Epidermal melanocyte (primary cell): Measurements from ENCODE around the gene DHRS7B.
A peak's percentile ranks its signal among the peaks of the same experiment; 100 is the strongest.
"Not testable (repeated sequence)": the region's sequence is repeated elsewhere in the genome, so short reads cannot be mapped to it uniquely, and the experiment has no call there.

Source experiments
- DNase-seq: peaks from one replicate; pipeline ENCODE4 v3.0.0; 2011; ENCODE audit warnings: low spot score; ENCODE audit not compliant: insufficient read length

DHRS7B gene

DNA sequence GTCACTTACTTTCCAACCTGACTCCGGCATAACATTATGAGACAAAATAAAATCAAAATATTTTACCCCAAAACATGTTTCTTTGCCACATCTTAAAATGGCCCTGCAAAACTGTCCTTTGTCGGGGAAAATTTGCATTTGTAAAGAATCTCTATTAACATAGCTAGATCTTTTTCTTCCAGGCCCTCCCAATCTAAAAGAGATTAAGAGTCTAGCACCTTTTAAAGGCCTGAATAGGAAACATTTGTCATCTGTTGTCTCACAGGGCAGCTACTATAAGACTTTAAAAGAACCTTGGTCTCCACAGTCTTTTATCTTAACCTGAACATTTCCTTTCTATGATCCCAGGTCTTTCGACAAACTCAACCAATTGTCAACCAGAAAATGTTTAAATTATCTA lies 18.1 kb upstream of the DHRS7B start:
- no peak for DNase-seq

DNA sequence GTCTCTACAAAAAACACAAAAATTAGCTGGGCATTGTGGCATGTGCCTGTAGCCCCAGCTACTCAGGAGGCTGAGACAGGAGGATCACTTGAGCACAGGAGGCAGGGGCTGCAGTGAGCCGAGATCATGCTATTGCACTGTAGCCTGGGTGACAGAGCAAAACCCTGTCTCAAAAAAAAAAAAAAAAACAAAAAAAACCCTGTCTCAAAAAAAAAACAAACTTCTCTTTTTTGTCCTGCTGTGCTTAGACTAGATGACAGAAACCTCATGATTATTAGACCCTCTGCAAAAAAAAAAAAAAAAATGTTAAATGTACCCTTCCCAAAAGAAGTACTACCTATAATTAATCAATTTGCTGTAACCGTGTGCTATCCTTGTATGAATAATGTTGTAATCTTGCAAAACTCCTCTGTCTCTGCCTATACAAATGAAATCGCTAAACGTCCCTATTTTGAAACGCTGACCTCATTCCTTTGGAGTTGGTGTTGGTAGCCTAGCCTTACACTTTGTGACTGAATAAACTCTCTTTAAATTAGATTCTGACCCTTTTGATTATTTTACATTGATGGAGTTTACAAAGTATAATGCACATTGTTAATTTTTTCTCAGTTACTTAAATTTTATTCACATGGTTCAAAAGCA lies 13.6 kb upstream of the DHRS7B start:
- no peak for DNase-seq

DNA sequence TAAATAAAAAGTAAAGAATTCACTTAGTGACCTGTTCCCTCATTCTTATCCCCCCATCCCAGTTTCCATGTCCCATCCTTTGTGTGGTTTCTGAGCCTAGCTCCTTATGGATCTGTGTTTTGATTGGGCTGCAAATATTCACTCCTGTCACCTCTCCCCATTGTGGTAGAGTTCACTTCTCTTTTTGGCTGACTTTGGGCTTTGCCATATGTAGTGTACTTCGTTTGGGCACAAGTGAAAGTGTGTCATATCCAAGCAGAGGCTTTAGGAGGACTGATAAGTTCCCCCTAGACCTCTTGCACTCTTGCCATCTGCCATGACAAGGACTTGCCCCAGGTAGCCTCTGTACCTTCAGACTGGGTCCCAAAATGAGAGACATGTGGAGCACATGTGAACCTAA lies 13.0 kb upstream of the DHRS7B start:
- no peak for DNase-seq

DNA sequence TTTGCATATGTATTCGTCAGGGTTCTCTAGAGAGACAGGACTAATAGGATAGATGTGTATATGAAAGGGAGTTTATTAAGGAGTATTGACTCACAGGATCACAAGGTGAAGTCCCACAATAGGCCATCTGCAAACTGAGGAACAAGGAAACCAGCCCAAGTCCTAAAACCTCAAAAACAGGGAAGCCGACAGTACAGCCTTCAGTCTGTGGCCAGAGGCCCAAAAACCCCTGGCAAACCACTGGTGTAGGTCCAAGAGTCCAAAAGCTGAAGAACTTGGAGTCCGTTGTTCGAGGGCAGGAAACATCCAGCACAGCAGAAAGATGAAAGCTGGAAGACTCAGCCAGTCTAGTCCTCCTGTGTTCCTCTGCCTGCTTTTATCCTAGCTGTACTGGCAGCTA lies 12.0 kb upstream of the DHRS7B start:
- DNase-seq = not testable (repeated sequence)

DNA sequence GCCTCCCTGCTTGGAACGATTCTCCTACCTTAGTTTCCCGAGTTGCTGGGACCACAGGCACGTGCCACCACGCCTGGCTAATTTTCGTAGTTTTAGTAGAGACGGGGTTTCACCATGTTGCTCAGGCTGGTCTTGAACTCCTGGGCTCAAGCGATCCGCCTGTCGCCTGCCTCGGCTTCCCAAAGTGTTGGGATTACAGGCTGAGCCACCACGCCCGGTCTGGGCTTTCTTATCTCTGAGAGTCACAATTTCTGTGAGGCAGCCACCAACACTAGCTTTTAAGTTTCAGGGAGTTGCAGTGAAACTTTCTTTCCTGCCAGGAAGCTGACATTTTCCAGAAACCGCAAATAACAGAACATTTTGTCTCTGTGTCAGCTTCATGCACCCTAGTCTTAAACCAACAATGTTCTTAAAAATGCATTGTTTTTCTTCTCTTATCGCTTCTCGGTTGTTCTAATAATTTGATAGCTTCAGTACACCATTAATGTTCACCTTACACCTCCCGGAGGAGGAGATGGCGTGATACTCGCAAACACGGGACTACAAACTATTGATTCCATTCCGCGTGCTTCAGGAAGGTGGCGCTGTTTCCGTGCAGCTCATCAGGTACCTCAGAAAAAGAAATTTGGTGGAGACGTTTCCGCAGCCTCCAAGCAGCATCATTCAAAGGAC lies 7.4 kb upstream of the DHRS7B start:
- DNase-seq = peak; percentile 63

DNA sequence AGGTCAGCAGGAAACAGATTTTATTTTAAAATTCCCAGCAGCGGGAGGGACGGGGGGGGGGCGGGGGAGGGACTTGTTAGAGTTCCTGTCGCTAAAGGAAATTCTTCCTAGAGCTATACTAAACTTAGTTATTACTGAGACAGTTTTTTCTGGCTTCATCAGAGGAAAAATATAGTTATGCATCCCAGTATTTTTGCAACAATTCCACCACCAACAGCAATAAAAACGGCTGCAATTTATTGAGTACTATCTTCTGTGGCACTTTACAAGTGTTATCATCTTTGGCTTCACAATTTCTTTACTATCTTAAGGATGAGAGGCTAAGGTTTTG lies 6.9 kb upstream of the DHRS7B start:
- DNase-seq = no peak

DNA sequence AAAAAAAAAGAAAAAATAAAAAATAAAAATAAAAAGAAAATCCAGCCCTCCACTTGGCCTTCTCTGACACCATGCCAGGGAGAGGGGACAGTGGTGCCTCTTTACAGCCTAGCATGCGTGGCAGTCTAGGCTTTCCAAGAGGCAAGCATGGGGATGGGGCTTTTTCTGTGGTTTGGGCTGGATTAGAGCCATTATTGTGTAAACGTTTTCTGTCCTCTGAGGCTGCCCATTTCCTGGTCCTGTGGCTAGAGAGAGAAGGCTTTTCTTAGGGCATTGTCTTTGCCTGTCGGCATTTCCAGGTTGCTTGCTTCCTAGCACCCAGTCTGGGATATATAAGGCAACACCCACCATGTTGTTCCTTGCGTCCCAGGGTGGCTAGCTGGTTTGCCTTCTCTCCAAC lies 2.7 kb upstream of the DHRS7B start:
- no peak for DNase-seq

DNA sequence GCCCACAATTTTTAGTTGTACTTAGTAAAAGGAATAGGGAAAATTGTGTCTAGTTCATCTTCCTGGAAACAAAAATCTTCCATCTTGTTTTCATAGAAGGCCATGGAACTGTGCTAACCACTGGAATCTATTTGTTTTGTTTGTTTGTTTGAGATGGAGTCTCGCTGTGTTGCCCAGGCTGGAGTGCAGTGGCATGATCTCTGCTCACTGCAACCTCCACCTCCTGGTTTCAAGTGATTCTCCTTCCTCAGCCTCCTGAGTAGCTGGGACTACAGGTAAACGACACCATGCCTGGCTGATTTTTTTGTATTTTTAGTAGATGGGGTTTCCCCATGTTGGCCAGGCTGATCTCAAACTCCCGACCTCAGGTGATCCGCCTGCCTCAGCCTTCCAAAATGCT lies 2.2 kb upstream of the DHRS7B start:
- DNase-seq = not testable (repeated sequence)

DNA sequence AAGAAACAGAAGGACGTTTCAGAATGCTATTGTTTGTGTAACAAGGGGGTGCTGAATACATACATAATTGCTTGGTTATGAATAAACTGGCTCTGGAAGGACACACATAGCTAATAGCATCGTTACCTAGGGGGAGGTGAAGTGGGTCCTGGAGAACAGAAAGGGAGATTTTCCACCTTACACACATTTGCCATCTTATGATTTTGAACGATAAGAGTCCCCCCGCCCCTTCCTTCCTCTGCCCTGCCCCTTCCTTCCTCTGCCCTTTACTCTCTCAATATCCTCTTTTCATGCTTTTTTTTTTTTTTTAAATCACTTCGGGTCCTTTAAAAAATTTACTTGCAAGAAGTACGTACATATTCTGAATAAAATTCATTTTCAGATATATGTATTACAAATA lies 902 bp upstream of the DHRS7B start:
- no peak for DNase-seq

DNA sequence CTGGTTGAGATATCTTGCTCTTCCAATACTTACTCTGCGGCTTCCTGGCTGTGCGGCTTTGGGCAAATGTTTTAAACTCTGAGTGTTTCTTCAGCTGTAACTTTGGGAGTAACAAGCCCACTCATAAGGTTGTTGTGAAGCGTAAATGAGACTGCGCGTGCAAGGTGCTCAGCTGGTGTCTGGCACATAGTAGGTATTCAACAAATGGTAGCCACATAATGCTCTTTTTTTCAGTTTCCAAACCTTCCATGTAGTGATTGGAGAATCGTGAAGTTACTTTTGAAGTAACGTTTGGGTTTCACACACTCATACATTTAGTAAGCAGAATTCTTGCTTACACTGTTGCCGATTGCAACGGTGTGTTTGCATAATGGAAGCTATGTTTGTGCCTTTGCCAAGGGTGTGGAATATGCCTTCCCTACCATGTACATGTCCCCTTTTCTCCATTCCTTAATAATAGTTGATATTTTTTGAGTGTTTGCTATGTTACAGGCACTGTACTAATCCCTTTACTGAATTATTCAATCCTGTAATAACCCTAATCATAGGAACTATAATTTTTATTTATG lies 829 bp downstream of the DHRS7B start:
- no peak for DNase-seq

DNA sequence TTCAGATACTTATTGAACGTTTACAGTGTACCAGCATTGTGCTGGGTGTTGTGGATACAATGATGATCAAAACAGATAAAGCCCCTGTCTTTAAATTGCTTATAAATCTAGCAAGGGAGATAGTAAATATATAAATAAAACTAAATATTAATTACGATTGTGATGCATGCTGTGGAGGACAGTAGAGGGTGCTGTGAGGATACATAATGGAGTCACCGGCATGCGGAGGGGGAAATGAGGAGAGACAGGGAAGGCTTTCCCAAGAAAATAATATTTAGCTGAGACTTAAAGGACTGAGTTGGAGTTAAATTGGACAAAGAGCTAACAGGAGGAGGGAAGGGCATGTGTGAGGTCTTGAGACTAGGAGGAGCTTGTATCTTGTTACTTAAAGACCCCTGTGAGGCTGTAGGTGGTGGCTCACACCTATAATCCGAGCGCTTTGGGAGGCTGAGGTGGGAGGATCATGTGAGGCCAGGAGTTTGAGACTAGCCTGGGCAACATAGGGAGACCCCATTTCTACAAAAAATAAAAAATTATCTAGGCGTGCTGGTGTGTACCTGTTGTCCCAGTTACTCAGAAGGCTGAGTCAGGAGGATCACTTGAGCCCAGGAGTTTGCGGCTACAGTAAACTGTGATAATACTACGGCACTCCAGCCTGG lies 2.4 kb downstream of the DHRS7B start:
- DNase-seq = peak; percentile 24

DNA sequence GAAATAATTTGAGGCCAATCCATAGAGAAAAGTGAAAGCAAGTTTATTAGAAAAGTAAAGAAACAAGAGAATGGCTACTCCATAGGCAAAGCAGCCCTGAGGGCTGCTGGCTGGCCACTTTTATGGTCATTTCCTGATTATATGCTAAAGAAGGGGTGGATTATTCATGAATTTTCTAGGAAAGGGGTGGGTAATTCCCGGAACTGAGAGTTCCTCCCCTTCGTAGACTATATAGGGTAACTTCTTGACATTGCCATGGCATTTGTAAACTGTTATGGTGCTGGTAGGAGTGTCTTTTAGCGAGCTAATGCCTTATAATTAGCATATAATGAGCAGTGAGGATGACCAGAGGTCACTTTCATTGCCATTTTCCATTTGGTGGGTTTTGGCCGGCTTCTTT lies 4.4 kb downstream of the DHRS7B start:
- no peak for DNase-seq

DNA sequence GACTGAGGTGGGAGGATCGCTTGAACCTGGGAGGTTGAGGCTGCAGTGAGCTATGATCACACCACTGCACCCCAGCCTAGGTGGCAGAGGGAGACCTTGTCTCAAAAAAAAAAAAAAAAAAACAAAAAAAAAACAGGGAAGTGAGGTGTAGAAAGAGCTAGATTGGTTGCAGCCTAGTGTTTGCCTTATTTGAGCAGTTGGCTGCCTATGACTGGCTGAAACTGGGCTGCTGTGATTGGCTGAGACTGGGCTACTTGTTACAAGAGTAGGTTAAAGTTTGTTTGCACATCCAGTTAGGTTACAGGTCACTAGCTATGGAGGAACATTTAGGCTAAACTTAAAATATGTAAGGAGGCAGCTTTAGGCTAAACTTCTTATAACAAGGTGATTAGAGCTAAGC lies 5.7 kb downstream of the DHRS7B start:
- DNase-seq = no peak

DNA sequence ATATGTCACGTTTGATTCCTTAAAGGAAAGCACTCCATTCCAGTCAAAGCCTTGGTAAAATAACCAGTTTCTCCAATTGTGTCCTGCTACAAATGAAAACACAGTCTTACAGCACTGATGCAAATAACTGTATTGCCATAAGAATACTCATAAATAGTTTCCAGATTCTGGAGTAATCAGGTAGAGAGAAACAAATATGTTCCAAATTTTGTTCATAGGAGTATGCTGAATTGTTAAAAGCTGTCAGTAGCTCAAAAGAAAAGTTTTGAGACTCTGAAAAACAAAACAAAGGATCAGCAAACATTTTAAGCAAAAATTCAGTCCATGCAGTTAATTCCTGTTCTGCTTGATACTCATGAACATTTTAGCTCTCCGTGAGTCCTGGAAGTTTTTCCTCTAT lies 7.8 kb downstream of the DHRS7B start:
- no peak for DNase-seq

DNA sequence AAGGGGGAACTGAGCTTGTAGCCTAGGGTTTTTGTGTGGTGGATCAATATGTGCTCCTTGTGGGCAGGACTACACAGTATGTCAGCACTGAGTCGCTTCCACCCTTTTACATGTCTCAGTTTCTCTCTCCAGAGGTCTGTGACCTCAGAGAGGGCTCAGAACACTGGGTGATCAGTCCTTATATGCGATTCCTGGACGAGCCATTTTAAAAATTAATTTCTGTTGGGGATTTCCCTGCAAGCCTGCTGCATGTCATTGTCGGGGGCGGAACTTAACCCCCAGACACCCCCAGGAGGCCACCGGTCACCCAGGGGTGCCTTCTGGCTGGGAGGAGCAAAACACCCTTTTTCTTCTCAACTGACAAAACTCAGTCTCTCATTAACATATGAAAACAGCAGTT lies 14.1 kb downstream of the DHRS7B start:
- no peak for DNase-seq

DNA sequence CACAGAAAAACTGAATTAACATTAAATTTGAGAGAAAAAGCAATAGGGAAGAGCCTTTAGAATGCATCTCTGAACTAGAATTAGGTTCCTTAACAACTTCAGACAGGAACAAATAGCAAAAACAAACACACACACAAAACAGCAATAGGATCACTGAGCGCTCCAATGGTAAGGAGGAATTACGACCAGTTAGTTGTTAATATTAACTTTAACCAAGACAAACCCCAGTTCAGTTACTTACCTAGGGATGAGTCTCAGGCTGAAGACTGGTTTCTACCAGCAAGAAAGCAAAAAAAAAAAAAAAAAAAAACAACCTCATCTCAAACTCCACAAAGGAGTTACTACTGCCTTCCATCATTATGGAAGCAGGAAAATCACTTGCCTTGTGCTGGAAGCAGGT lies 14.6 kb downstream of the DHRS7B start:
- no peak for DNase-seq

DNA sequence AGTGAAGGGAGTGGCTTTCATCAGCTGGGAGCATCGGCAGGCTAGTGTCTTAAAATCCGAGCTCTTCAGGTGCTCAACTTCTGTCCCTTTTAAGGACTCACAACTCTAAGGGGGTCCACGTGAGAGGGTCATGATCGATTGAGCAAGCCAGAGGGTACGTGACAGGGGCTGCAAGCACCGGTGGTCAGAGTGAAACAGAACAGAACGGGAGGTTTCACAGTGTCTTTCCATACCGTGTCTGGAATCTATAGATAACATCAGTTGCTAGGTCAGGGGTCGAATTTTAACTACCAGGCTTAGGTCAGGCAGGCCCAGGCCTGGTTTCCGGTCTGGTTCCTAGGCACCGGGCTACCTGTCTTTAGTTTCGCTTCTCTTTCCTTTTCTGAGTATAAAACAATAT lies 15.3 kb downstream of the DHRS7B start:
- not testable (repeated sequence) for DNase-seq

DNA sequence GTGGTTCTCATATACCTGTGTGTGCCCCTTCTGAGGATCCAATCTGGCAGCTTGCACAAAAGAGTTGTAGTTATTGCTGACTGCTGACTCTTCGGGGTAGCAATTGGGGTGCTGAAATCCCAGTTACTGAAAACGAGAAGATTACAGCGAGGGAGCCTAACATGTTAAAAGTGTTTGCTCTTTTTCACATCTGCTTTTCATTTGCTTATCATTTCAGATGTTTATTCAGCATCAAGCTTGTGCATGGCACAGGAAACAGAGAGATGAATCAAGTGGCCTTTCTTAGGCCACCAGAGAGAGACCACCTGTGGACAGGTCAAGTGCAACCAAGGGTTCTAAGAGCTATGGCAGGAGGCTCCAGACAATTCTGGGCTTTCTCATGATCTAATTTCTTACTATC lies 16.9 kb downstream of the DHRS7B start:
- DNase-seq = no peak

DNA sequence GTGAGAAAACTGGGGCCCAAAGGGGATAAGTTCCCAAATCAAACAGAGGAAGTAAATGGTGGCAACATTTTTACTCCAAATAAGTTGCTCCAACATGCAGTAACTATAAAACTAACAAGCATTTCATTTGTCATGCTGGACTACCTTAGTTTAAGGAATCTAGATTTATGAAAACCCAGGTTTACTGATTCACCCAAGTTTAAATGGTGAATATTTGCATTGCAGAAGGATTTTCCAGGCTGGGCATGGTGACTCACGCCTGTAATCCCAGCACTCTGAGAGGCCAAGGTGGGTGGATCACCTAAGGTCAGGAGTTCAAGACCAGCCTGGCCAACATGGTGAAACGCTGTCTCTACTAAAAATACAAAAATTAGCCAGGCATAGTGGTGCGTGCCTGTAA lies 17.5 kb downstream of the DHRS7B start:
- not testable (repeated sequence) for DNase-seq

DNA sequence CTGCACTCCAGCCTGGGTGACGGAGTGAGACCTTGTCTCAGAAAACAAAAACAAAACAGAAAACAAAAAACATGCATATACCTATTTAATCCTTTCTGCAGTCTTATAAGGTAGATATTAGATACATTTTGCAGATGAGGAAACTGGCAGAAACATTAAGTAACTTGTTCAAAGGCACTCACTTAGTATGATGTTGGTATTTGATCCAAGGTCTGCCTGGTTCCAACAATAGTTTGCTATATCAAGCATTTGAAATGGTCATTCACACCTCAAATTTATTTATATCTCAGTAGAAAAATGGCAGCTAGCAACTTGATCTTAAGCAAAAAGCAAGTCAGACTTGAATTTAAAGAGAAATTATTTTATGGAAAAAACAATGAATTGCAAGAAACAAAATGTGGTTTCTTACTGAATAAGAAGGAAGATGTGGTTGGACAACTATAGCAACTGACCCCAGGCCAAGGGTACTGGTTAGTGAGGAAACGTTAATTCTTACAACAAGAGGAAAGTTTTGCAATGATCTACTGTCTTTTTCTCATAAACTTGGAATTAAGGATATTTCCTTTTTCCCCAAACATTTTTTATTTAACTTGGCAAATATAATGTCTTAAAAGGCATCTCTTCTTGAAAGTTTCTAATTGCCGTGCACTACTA lies 19.7 kb downstream of the DHRS7B start:
- DNase-seq = no peak

DNA sequence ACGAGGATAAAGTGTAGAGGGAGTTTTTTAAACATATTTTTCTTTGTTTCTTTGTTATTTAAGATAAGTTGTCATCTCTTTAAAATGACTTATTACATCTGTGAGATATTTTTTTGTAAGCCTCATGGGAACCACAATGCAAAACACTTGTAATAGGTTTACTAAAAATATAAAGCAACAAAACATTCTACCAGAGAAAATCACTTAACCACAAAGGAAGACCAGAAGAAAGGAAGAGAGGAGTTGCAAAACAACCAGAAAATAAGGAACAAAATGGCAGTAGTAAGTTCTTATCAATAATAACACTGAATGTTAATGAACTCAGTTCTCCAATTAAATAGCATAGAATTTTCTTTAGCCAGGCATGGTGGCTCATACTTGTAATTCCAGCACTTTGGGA lies 22.9 kb downstream of the DHRS7B start:
- DNase-seq = no peak

DNA sequence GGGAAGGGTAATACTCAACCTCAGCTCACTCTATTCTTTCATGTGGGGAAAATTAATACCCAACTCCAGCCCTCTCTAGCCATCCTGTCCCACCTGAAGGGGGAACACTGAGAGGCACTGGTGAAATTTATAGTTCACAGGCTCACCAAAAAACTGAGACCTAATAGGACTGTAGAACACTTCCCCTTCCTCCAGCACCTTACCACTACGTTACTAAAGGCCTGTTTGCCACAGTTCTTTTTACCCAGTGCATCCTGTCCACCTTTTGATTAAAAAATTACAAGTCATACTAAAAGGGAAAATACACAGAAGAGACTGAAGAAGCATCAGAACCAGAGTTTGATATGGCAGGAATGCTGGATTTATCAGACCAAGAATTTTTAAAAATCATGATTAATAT lies 26.0 kb downstream of the DHRS7B start:
- no peak for DNase-seq
